Limb (tissue), 2 donors: ENCODE data around the gene CRHR2.

Experiments used
- DNase-seq, 2 donors: peaks; one replicate each; pipeline ENCODE4 v3.0.0-alpha.2; 2016; ENCODE audit errors: extremely low spot score in 2 of 2

Gene CRHR2

DNA sequence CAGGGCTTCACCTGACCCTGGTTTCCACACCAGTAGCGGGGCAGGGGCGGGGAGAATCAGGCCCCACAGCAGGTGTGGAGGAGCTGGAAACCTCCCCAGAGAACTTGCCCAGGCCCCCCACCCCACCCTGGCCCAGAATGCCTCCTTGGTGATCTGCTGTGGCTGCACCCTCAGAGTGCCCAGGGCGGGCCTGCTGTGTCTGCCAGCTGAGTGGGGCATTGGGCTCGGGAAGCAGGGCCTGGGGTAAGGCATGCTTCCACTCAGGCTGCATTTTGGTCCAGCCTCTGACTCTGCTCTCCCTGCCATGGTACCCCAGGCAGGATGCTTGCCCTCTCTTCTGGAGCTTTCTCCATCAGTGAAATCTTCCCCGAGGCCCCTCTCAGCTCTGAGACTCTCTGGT lies 1.1 kb upstream of the CRHR2 start:
- no peak for DNase-seq

DNA sequence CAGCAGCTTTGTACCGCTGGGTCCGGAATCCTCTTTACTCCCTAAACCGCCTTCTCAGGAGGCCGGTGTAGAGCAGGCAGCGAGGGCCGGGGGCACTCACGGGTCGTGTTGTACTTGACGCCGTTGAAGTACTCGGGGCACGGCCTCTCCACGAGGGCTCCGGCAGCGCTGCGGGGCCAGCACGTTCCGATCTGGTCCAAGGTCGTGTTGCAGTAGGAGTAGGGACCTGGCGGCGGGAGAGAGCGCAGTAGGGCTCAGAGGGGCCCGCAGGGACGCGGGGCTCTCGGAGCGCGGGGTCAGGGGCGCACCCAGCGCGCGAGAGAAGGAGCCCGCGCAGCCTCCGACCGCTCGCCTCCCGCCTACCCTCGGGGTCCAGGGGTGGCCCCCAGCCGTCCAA lies 443 bp downstream of the CRHR2 start:
- no peak for DNase-seq

DNA sequence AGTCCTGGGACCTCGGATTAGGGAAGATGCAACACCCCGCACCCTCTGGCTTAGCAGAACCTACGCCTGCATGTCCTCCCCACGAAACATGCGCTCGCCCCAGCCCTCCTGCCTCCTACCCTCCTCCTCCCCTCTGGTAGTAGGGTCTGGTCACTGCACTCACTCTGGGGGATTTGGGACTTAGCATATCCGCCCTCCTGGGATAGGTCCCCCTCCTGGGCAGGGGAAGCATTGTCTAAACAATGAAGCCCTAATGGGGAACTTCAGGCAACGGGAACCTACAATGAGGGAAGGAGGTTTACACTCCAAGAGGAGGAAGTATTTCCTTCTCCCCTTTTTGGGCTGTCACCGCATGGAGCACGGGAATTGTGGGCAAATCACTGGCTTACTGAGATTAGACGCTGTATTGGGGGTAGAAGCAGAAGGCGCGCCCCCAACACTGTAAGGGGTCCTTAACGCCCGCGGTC lies 892 bp downstream of the CRHR2 start:
- DNase-seq = no peak

DNA sequence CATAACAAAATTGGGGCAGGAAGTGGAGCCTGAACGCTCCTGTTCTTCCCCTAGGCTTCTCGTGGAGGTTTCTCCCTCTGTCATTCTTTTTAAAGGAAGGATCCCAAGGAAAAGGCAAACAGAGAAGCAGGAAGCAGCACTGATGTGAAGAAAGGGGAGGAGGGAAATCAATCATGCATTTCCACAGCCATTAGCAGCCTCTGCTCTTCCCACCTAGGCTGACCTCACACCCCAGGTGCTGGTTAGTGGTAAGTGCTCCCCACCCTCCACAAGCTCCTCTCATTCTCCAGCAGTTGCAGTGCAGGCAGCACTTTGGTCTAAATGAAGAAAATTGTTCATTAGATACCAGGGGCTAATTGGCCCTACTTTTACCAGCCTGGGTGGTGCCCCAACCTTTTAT lies 2.6 kb downstream of the CRHR2 start:
- no peak for DNase-seq

DNA sequence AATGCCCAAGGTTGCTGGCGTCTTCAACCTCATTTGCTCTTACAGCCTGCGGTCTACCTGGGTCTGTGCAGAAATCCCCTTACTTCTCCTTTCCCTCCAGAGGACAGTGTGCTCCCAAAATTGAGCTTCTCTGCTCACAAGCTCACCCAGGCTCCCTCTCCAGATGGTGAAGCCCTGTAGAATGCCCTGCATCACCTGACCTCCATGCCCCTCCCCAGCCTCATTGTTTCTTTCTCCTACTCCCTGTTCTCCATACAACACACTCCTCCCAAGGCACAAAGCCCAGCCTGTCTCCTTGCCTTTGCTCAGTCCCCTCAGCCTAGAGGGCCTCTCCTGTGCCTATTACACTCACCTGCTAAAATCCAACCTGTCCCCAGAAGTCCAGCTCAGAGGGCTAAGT lies 3.5 kb downstream of the CRHR2 start:
- no peak for DNase-seq

DNA sequence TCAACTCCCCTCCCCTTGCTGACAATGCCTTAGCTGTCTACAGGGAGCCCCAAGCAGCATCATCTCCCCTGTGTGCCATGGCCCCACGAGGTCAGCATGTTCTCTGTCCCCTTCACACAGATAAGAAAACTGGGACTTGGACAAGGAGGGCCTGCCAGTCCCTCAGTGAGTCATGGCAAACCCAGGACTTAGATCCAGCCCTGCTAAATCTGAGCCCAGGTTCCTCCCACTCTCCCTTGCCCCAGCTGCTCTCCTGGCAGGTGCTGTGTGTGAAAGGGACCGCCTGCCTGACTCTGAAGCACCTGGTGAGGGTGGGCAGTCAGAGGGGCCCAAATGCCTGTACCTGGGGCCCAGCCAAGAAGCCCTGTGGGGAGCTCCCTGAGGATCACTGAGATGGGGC lies 7.4 kb downstream of the CRHR2 start:
- DNase-seq = no peak

DNA sequence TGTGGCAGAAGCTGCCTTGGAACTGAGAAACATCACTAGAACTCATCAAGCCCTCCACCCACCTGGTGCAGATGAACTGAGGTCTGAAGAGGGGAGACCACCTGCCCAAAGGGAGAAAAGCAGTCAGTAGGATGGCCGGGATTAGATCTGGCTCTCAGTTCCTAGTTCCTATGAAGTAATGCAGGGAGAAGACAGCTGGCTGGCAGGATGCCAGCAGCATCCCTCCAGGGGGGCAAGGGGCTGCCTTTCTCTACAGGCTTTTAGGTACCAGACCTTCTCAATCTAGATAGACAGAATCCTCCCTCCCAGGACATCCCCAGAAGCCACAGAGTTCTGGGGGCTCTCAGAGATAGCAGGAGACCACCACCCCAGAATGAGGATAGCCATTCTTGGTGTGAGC lies 7.8 kb downstream of the CRHR2 start:
- DNase-seq = no peak

DNA sequence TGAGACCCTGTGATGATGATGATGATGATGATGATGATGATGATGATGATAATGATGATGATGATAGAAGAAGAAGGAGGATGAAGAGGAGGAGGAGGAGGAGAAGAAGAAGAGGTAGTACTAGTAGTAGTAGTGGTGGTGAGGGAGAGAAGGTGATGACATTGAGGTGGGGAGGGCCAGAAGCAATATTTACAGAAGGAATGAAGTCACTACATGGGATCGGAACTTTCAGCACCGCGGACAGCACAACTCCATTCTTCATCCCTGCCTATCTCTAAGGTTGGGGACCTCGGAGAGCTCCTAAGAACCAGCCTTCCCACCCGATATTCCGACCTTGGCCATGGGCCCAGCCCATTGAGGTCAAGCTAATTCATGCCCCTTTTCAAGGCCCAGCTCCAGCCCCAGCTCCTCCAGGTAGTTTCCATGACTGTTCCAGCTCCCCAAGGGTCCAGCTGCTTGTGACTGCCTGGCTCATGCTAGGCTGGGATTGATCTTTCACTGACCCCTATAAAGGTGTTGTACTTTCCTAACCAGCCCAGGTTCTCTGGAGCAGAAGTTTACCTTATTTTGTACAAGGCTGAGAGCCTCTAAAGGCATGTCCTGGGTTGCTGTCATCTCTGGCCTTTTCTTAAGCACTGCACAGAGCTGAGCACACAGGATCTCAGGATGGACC lies 10.3 kb downstream of the CRHR2 start:
- peak; percentile 67 to 77 for DNase-seq

DNA sequence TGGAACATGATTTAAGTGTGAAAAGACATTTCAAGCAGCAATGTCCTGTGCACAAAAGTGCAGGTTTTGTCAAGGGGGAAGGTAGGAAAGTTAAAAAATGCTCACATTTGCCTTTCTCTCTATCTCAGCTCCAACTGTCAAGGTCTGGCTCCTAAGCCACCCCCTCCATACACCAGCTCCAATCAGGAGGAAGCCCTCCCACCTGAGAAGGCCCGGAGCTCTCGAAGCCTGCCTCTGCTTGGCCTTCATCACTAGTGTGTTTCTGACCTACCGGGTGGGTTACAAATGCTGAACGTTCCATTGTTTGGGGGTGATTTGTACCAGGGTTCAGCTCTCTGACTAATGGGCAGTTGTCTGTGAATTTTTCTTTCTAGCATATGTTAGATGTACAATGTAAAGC lies 14.2 kb downstream of the CRHR2 start:
- no peak for DNase-seq

DNA sequence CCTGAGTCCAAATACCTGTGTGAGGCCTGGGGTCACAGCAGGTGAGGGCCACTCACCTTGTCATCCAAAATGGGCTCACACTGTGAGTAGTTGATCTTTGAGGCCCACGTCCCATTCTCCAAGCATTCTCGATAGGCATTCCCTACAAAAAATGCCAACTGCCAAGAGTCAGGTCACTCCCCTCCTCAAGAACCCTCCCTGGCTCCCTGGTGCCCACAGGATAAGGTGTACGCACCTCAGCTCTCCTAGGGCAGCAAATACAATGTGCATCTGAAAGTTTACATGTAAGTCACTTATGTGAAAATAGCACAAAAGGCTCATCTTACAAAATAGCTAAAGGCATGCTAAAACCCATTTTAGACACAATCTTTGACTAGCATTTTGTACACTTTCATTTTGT lies 15.1 kb downstream of the CRHR2 start:
- no peak for DNase-seq

DNA sequence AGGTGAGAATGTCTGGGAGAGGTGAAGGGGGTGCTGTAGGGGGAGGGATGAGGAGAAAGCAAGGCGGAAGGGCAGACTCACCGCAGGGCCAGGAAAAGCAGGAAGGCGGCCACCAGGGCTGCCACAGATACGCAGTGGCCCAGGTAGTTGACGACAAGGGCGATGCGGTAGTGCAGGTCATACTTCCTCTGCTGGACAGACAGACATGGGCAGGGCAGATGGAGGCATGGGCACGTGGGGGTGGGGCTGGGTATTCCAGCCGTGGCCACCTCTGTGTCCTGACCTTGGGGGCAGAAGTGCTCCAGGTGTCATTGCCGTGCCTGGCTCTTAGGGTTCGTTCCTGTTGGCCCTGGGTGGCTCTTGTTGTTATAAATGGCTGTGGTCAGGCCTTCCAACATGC lies 16.8 kb downstream of the CRHR2 start:
- DNase-seq = no peak

DNA sequence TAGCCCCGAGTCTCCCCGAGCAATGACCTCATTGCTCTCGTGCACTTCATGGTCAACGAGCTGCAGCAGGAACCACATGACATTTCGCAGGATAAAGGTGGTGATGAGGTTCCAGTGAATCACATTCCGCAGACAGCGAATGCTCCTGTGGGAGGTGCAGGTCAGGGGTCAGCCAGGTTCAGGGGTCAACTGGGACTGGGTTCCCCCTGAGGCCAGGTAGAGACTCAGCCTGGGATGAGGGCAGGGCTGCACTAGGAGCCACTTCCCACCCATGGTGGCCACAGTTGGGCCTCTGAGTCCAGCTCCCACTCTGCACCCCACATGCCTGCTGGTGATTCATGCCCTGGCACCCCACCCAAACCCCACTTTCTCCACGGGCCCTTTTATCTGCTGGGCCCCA lies 17.2 kb downstream of the CRHR2 start:
- DNase-seq = no peak

DNA sequence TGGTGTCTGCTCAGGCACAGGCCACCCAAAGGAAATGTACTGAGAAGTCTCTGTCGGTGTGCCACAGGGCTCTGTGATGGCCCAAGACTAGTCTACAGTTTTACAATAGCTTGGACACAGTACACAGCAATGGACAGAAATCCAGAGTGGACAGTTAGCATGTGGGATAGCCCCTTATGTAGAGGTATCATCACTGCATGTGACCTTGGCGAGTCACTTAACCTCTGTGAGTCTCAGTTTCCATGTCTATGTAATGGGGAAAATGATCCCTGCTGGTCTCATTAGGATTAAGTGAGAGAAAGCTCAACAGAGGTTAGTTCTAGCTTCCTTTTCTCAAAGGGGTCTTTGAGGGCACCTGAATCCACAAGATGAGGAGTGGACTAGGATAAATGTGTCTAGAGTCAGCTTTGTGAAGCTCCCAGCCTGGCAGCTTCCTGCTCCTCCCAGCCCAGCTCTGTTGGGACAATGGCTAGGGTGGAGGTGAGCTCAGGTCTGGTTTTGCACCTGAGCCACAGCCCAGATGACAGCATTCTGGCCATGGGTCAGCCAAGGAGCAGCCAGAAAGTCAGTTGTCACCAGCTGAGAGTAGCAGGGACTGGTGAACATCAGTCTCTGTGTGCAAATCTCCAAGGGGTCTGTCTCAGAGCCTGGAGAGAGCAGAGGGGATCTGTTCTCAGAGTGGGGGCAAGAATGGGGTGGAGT lies 17.9 kb downstream of the CRHR2 start:
- no peak for DNase-seq

DNA sequence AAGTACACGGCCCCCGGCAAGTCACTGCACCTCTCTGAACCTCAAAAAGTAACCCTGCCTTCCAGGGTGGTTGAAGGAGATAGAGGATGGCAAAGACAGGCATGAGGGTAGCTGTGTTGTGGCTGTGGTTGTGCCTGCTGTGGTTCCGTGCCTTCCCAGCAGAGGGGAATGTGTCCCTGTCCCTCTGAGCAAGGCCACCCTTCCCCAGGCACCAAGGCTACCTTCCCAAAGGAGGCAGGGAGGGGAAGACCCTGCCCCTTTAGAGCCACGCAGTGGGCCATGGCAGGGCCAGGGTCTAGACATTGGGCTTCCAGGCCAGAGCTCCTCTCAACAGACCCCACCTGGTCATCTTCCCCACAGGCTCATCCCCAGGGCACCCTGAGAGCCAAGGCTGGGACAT lies 18.8 kb downstream of the CRHR2 start:
- DNase-seq = no peak

DNA sequence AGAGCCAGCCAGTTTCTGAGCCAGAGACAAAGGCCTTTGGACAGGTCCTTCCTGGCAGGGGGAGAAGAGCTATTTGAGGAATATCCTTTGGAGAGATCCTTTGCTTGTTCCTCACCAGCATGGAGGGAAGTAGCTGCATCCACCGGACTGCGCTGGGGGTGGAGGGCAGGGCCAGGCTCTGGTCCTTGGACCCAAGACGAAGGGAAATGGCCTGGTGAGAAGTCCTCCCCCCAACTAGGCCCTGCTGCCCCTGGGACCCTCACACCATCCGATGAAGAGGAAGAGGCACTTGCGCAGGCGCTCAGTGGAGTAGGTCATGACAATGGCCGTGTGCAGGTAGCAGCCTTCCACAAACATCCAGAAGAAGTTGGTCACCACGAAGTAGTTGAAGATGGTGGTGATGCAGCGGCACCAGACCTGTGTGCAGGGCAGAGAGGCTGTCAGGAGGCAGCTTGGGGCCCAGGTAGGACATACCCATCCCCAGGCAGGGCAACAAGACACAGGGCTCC lies 19.8 kb downstream of the CRHR2 start:
- no peak for DNase-seq

DNA sequence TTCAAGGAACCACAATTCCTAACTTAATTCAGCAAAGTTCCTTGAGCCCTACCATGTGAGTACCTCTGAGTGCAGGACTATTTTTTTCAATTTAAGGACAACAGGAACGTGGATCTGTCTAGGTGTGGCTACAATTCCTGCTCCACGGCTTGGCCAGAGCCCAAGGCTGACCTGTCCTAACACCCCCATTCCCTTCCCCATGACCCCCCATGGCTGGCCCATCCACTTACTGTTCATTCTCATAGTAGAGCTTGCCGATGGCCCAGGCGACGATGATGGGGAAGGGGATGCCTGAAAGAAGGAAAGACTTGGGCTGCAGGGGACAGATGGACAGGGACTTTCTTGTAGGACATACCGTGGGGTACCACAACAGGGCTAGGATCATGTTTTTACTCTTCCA lies 20.3 kb downstream of the CRHR2 start:
- DNase-seq = no peak

DNA sequence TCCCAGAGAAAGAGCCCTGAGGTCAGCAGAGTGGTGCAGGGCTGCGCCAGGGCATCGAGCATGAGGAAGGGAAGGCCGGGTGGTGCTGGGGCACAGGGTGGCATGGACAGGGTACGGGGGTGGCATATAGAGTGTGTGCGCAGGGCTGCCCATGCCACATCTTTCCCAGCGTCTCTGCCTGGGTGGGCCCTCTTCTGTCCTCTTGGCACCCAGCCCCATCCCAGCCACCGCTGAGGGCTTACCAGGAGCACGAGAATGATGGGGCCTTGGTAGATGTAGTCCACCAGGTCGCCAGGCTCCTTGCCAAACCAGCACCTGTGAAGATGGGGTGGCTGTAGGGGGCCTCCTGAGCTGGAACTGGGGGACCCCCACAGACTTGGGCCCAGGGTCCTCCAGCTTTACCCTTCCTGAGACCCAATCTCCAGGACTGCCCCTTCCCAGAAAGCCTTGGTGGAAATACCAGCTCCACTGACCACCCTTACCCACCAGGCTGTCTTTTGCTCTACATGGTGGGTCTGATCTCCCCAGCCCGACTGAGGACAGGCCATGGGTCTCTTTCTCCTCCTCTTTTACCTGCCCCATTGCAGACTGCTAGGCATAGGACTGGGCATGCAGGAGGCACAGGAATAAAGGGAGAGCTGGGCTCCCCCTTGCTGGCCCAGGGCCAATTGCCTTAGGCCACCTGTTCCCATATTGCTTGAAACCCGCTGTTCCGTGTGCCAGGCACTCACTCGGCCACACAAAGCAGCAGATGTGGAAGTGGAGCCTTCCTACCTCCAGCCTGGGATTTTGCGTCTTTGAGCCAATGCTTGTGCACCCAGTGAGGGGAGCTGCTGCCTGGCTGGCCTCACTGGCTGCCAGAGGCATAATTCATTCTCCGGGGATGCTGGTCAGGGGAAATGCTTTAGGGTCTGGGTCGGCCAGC lies 21.7 kb downstream of the CRHR2 start:
- DNase-seq = no peak

DNA sequence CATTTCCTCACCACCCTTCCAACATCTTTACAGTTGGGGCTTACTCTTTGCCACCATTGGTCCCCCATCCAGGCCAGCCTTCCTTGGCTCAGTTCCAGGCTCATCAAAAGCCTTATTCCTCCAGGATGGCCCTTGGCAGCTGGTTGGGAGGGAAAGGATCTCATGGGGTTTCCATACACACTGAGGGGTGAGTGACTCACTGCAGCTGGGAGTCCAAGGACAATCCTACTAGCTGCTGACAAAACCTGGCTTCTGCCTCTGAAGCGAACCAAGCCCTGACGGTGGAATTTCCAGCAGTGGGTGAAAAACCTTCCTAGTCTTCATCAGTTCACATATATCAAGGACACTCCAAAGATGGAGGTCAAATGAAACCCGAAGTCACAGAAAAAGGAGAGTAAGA lies 22.9 kb downstream of the CRHR2 start:
- no peak for DNase-seq

DNA sequence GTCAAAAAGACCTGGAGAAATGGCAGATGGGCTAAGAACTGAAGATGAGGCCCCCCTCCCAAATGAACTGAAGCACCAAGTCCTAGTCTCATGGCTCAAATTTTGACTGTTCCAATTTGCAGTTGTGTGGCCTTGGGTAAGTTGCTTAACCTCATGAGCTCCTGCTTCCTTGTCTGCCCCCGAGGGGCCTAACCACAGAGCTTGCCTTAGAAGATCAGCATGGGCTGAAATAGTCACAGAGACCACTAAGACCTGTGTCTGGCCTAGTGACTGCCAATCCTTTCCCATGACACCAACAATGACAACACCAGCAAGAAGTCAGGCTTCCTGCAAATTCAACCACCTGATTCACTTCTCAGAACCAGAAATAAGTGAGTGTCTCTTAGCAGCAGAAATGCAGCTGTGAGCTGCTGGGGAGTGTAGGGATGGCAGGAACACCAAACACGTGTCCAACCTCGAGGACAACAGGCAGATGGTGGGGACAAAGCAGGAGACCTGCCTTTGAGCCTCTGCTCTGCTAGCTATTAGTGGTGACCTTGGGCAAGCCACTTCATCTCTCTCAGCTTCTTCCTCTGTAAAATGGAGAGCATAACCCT lies 23.7 kb downstream of the CRHR2 start:
- no peak for DNase-seq

DNA sequence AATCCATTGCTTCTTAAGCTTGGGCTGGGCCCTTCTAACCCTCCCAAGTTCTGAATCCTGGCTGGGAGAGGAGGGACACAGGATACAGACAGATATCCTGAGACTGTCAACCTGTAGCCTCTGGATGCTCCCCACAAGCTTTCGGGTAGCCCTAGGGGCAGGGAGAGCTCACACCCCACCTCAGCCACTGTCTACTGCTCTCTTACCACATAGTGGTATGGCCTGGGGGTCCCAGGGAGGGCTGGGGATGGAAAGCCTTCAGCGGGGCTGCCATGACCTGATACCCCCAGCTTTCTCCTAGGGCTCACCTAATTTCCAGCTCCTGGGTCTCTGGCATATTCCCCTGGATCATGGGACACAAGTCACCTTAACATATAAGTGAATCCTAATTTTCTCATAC lies 25.1 kb downstream of the CRHR2 start:
- no peak for DNase-seq

DNA sequence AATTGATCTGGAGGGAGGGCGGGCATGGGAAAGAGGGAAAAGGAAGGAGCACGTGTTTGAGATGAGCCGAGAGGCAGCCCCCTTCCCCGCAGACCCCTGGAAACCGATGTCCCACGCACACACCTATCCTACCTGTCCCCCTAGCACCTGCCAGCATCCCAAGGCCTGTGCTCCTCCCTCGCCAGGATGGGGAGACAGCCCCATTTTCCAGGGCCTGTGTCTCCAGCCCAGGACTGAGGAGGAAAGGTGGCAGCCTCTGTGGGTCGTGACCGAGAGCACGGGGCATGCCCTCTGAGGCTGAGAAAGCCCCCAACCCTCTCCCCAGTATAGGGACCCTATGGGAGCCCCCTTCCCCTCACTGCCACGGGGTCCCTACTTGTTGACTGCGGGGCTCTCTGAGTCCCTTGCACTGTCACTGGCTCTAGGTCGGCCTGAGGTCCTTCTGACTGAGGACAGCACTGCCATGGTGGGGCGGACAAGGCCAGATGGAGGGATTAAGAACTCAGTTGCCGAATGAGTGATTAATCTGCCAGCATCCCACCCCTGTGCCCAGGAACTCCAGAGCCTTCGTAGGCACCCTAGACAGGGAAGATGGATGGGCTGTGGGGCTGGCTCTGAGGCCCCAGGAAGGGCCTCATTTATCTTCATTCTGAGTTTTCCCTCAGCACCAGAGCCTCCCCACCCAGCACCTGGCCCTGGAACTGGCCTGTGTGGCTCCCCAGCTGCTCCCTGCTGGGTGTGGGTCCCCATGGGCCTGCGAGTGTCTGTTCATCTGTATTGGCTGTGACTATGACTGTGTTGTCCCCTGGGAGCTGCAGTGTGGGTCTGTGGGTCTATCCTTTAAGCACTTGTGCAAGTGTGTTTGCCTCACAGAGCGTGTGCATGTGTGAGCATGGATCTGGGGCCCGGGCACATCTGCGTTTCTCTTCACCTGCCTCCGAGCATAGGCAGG lies 26.0 kb downstream of the CRHR2 start:
- DNase-seq = no peak
